Lower lobe of right lung (tissue), 2 donors: ENCODE data around the gene SPTB. TPM values are rescaled to one million over a fixed set of nuclear protein-coding genes. Genes with fewer than 3 reads are reported as not detected.
A peak's percentile ranks its signal among the peaks of the same experiment; 100 is the strongest.

ENCODE experiments used
- ATAC-seq, 2 donors: fragments of 200-7000 bp; cut with Tn5 transposase; one replicate each; pipeline ENCODE4 v1.9.1; 2020 to 2022; ENCODE audit warnings: mild to moderate bottlenecking in 2 of 2, moderate library complexity in 2 of 2
- DNase-seq: peaks from one replicate; pipeline ENCODE4 v3.0.0-alpha.2; 2020
- H3K27ac ChIP-seq: fragments of 200-600 bp; one replicate; pipeline ENCODE4 v1.8.0; 2022
- H3K27me3 ChIP-seq: fragments of 200-600 bp; one replicate; pipeline ENCODE4 v1.8.0; 2022; ENCODE audit warnings: low read depth
- H3K36me3 ChIP-seq: fragments of 200-600 bp; one replicate; pipeline ENCODE4 v1.8.0; 2022; ENCODE audit warnings: mild to moderate bottlenecking
- H3K4me1 ChIP-seq: fragments of 200-600 bp; one replicate; pipeline ENCODE4 v1.8.0; 2022
- H3K4me3 ChIP-seq: fragments of 200-600 bp; one replicate; pipeline ENCODE4 v1.8.0; 2022; ENCODE audit warnings: mild to moderate bottlenecking
- H3K9me3 ChIP-seq: fragments of 200-600 bp; one replicate; pipeline ENCODE4 v1.8.0; 2022
- CTCF ChIP-seq: fragments of 200-600 bp; IDR thresholded peaks from one replicate; pipeline ENCODE4 v1.8.0; 2022; ENCODE audit warnings: antibody characterized with exemption, mild to moderate bottlenecking
- intact Hi-C: fragments of 100-400 bp; cut with DNase I; formaldehyde crosslinking; loops from one replicate; pipeline ENCODE4 v1.11.0; 2022
- total RNA-seq: library from RNA; stranded (reverse); fragmentation: NEBNext Ultra II Directional; extraction: Animal tissue kit (Norgen Biotek cat#: 25700); gene quantifications from one replicate; pipeline ENCODE4 v1.2.1, GENCODE V29; 2021
- donor health status: DM: no; HTN: yes; CAD: no; lungs with severe emphysema.

The SPTB gene
- total RNA-seq, 1 donor from 2014 or later: 2.5 TPM

- TF ChIP-seq CTCF: no peak
- Histone ChIP-seq H3K4me1 (peaks cover 4% of the 10 kb centered on the region), H3K27ac (no peak overlapping the region), H3K9me3 (no peaks in the 10 kb centered on the region), H3K27me3 (no peaks in the 10 kb centered on the region), H3K36me3 (no peaks in the 10 kb centered on the region), H3K4me3 (no peak overlapping the region)
- ATAC-seq (no peak), DNase-seq (no peak)
- intact Hi-C loops: no loop called here
These were observed 78.7 kb downstream of the SPTB start for GRCh38 chr14:64801046-64801445.

GRCh38 chr14:64800000-64800399, 79.7 kb downstream of the SPTB start:
- TF ChIP-seq CTCF: peak; percentile 42
- intact Hi-C loops: no loop called here
- Histone ChIP-seq H3K4me3 (no peak overlapping the region), H3K36me3 (no peaks in the 10 kb centered on the region), H3K27me3 (no peaks in the 10 kb centered on the region), H3K9me3 (no peaks in the 10 kb centered on the region), H3K4me1 (no peaks in the 10 kb centered on the region), H3K27ac (no peak overlapping the region)
- DNase-seq: peak; percentile 58
- ATAC-seq: peak; percentile 58 to 70

GRCh38 chr14:64799555-64799954, 80.2 kb downstream of the SPTB start:
- ATAC-seq (no peak), DNase-seq (no peak)
- Histone ChIP-seq H3K4me3 (no peak overlapping the region), H3K36me3 (no peaks in the 10 kb centered on the region), H3K4me1 (no peaks in the 10 kb centered on the region), H3K27me3 (no peaks in the 10 kb centered on the region), H3K9me3 (no peaks in the 10 kb centered on the region), H3K27ac (no peak overlapping the region)
- intact Hi-C loops: no loop called here
- no peak for TF ChIP-seq CTCF

- TF ChIP-seq CTCF: no peak
- intact Hi-C loops: no loop called here
- DNase-seq (no peak), ATAC-seq (no peak)
- Histone ChIP-seq H3K27me3 (no peaks in the 10 kb centered on the region), H3K9me3 (no peaks in the 10 kb centered on the region), H3K4me1 (no peaks in the 10 kb centered on the region), H3K27ac (no peak overlapping the region), H3K36me3 (no peaks in the 10 kb centered on the region), H3K4me3 (no peak overlapping the region)
These were observed 83.3 kb downstream of the SPTB start for GRCh38 chr14:64796369-64796768.

GRCh38 chr14:64795921-64796320, 83.8 kb downstream of the SPTB start:
- Histone ChIP-seq H3K4me3 (no peak overlapping the region), H3K27me3 (no peaks in the 10 kb centered on the region), H3K36me3 (no peaks in the 10 kb centered on the region), H3K4me1 (no peaks in the 10 kb centered on the region), H3K9me3 (no peaks in the 10 kb centered on the region), H3K27ac (no peak overlapping the region)
- no peak for TF ChIP-seq CTCF
- intact Hi-C loops: no loop called here
- ATAC-seq: no peak
- no peak for DNase-seq

GRCh38 chr14:64795211-64795610, 84.5 kb downstream of the SPTB start:
- Histone ChIP-seq H3K27me3 (no peaks in the 10 kb centered on the region), H3K9me3 (no peaks in the 10 kb centered on the region), H3K36me3 (no peaks in the 10 kb centered on the region), H3K4me3 (no peak overlapping the region), H3K4me1 (no peaks in the 10 kb centered on the region), H3K27ac (no peak overlapping the region)
- DNase-seq (no peak), ATAC-seq (no peak)
- intact Hi-C loops: no loop called here
- no peak for TF ChIP-seq CTCF
